HG03469 (cell line): Measurements from ENCODE around the gene UQCC2.

ENCODE experiments used
- ATAC-seq: cut with Tn5 transposase; IDR thresholded peaks from one replicate; pipeline ENCODE4 v1.9.1; 2021; ENCODE audit warnings: mild to moderate bottlenecking, moderate library complexity, moderate number of reproducible peaks; ENCODE audit not compliant: unreplicated experiment

UQCC2 gene

GRCh38 chr6:33711140-33712129, at the start of gene UQCC2:
Gene UQCC2 (minus strand): TSS chr6:33711700. CDS start chr6:33711686, 14 bp downstream.
- ATAC-seq, result peak; percentile 72

- no peak for ATAC-seq
Measured at GRCh38 chr6:33759887-33760629, 48.6 kb upstream of the UQCC2 start.

GRCh38 chr6:33758815-33759216, 47.3 kb upstream of the UQCC2 start:
- no peak for ATAC-seq

GRCh38 chr6:33757906-33758305, 46.4 kb upstream of the UQCC2 start:
- ATAC-seq, result no peak

GRCh38 chr6:33757113-33757512, 45.6 kb upstream of the UQCC2 start:
- no peak for ATAC-seq

GRCh38 chr6:33756211-33756954, 44.9 kb upstream of the UQCC2 start:
- ATAC-seq, result no peak

GRCh38 chr6:33755070-33755869, 43.8 kb upstream of the UQCC2 start:
- no peak for ATAC-seq

- ATAC-seq, result no peak
Measured at GRCh38 chr6:33754222-33754621, 42.7 kb upstream of the UQCC2 start.

- ATAC-seq, result no peak
Measured at GRCh38 chr6:33752646-33753015, 41.1 kb upstream of the UQCC2 start.

- ATAC-seq, result no peak
Measured at GRCh38 chr6:33751771-33752645, 40.5 kb upstream of the UQCC2 start.

- ATAC-seq, result no peak
Measured at GRCh38 chr6:33750244-33750991, 38.9 kb upstream of the UQCC2 start.

GRCh38 chr6:33749401-33749800, 37.9 kb upstream of the UQCC2 start:
- ATAC-seq, result no peak

GRCh38 chr6:33748841-33749240, 37.3 kb upstream of the UQCC2 start:
- no peak for ATAC-seq

- no peak for ATAC-seq
Measured at GRCh38 chr6:33747823-33748222, 36.3 kb upstream of the UQCC2 start.

- no peak for ATAC-seq
Measured at GRCh38 chr6:33746651-33747100, 35.2 kb upstream of the UQCC2 start, which contains the start of gene IP6K3. Gene IP6K3 (minus strand): TSS chr6:33746905. CDS start chr6:33735476, 11,429 bp downstream.

GRCh38 chr6:33746036-33746600, 34.6 kb upstream of the UQCC2 start:
- ATAC-seq, result no peak

GRCh38 chr6:33745548-33745947, 34.0 kb upstream of the UQCC2 start:
- no peak for ATAC-seq

- ATAC-seq, result no peak
Measured at GRCh38 chr6:33744895-33745546, 33.5 kb upstream of the UQCC2 start.
